GF-D8 (cell line): Measurements from ENCODE around the gene CD96.

ENCODE experiments used
- DNase-seq: peaks from one replicate; lab custom pipeline; 2025; lab: John Stamatoyannopoulos, UW

The CD96 gene

GRCh38 chr3:111566844-111567243 is 24.8 kb downstream of the CD96 start:
- no peak for DNase-seq

- no peak for DNase-seq
These were observed 26.4 kb downstream of the CD96 start for GRCh38 chr3:111568355-111568754.

- no peak for DNase-seq
These were observed 26.9 kb downstream of the CD96 start for GRCh38 chr3:111568911-111569310.

- no peak for DNase-seq
These were observed 28.5 kb downstream of the CD96 start for GRCh38 chr3:111570404-111571030.

- DNase-seq: no peak
These were observed 29.3 kb downstream of the CD96 start for GRCh38 chr3:111571282-111571681.

GRCh38 chr3:111571907-111572460 is 30.0 kb downstream of the CD96 start:
- no peak for DNase-seq

- DNase-seq: no peak
These were observed 35.1 kb downstream of the CD96 start for GRCh38 chr3:111577113-111577512.

GRCh38 chr3:111577798-111578685 is 36.0 kb downstream of the CD96 start:
- peak; percentile 3 for DNase-seq

GRCh38 chr3:111578867-111579266 is 36.9 kb downstream of the CD96 start:
- no peak for DNase-seq

GRCh38 chr3:111579495-111579894 is 37.5 kb downstream of the CD96 start:
- DNase-seq: no peak

GRCh38 chr3:111581403-111582119 is 39.6 kb downstream of the CD96 start:
- DNase-seq: no peak

- no peak for DNase-seq
These were observed 40.1 kb downstream of the CD96 start for GRCh38 chr3:111582120-111582474.

GRCh38 chr3:111584744-111585143 is 42.7 kb downstream of the CD96 start:
- no peak for DNase-seq

GRCh38 chr3:111585217-111585616 is 43.2 kb downstream of the CD96 start:
- DNase-seq: no peak

GRCh38 chr3:111588527-111588926 is 46.5 kb downstream of the CD96 start:
- no peak for DNase-seq

GRCh38 chr3:111589303-111590142 is 47.5 kb downstream of the CD96 start:
- no peak for DNase-seq

GRCh38 chr3:111590143-111590491 is 48.1 kb downstream of the CD96 start:
- DNase-seq: no peak

- no peak for DNase-seq
These were observed 49.6 kb downstream of the CD96 start for GRCh38 chr3:111591555-111591954.

- no peak for DNase-seq
These were observed 50.1 kb downstream of the CD96 start for GRCh38 chr3:111592143-111592542.

GRCh38 chr3:111592936-111593335 is 50.9 kb downstream of the CD96 start:
- no peak for DNase-seq

- DNase-seq: no peak
These were observed 51.7 kb downstream of the CD96 start for GRCh38 chr3:111593666-111594065.

- no peak for DNase-seq
These were observed 52.2 kb downstream of the CD96 start for GRCh38 chr3:111594205-111594604.
